ENCODE results near the gene MTFR1L. TPM values are rescaled to one million over a fixed set of nuclear protein-coding genes. Genes with fewer than 3 reads are reported as not detected.
A peak's percentile ranks its signal among the peaks of the same experiment; 100 is the strongest.

Gene MTFR1L
- polyA plus RNA-seq, 1 donor, result 69.8 TPM

- Histone ChIP-seq H3K9me3 (ENCODE audit: control insufficient read depth, low read depth, low read length) (no peaks in the 10 kb centered on the region), H3K27ac (ENCODE audit: low read length) (peak overlapping the region; percentile 49), H3K36me3 (ENCODE audit: control insufficient read depth, insufficient read depth, low read length) (peaks cover 18% of the 10 kb centered on the region), H3K4me3 (ENCODE audit: low read length) (no peak overlapping the region), H3K27me3 (ENCODE audit: control insufficient read depth, insufficient read depth, low read length) (no peaks in the 10 kb centered on the region), H3K4me1 (ENCODE audit: control insufficient read depth, insufficient read depth, low read length) (peaks cover 86% of the 10 kb centered on the region)
- no peak for DNase-seq
- 67% methylated on average over 1 of the region's 9 CpGs for WGBS (ENCODE audit: insufficient coverage, low lambda C conversion rate)
Observed at GRCh38 chr1:25871704-25872494, 52.1 kb downstream of the MTFR1L start.

- no CpG with 5 or more reads among the region's 2 CpGs for WGBS (ENCODE audit: insufficient coverage, low lambda C conversion rate)
- H3K9me3 ChIP-seq (ENCODE audit: control insufficient read depth, low read depth, low read length), result no peaks in the 10 kb centered on the region
- no peak overlapping the region for H3K27ac ChIP-seq (ENCODE audit: low read length)
- no peak overlapping the region for H3K4me3 ChIP-seq (ENCODE audit: low read length)
- H3K36me3 ChIP-seq (ENCODE audit: control insufficient read depth, insufficient read depth, low read length), result peaks cover 18% of the 10 kb centered on the region
- no peak for DNase-seq
- peaks cover 79% of the 10 kb centered on the region for H3K4me1 ChIP-seq (ENCODE audit: control insufficient read depth, insufficient read depth, low read length)
- H3K27me3 ChIP-seq (ENCODE audit: control insufficient read depth, insufficient read depth, low read length), result no peaks in the 10 kb centered on the region
Observed at GRCh38 chr1:25872713-25873112, 53.0 kb downstream of the MTFR1L start.

- no peaks in the 10 kb centered on the region for H3K27me3 ChIP-seq (ENCODE audit: control insufficient read depth, insufficient read depth, low read length)
- H3K4me3 ChIP-seq (ENCODE audit: low read length), result no peak overlapping the region
- peaks cover 75% of the 10 kb centered on the region for H3K4me1 ChIP-seq (ENCODE audit: control insufficient read depth, insufficient read depth, low read length)
- no peaks in the 10 kb centered on the region for H3K9me3 ChIP-seq (ENCODE audit: control insufficient read depth, low read depth, low read length)
- no peak overlapping the region for H3K27ac ChIP-seq (ENCODE audit: low read length)
- WGBS (ENCODE audit: insufficient coverage, low lambda C conversion rate), result no CpG with 5 or more reads among the region's 3 CpGs
- H3K36me3 ChIP-seq (ENCODE audit: control insufficient read depth, insufficient read depth, low read length), result peaks cover 18% of the 10 kb centered on the region
- peak in 1 of 2 donors; percentile 25 for DNase-seq
Observed at GRCh38 chr1:25873120-25873519, 53.4 kb downstream of the MTFR1L start.

- H3K4me1 ChIP-seq (ENCODE audit: control insufficient read depth, insufficient read depth, low read length), result peaks cover 73% of the 10 kb centered on the region
- no peak for DNase-seq
- no peaks in the 10 kb centered on the region for H3K9me3 ChIP-seq (ENCODE audit: control insufficient read depth, low read depth, low read length)
- H3K4me3 ChIP-seq (ENCODE audit: low read length), result peak overlapping the region; percentile 80
- H3K27me3 ChIP-seq (ENCODE audit: control insufficient read depth, insufficient read depth, low read length), result no peaks in the 10 kb centered on the region
- peak overlapping the region; percentile 83 for H3K27ac ChIP-seq (ENCODE audit: low read length)
- WGBS (ENCODE audit: insufficient coverage, low lambda C conversion rate), result no CpG with 5 or more reads among the region's 3 CpGs
- H3K36me3 ChIP-seq (ENCODE audit: control insufficient read depth, insufficient read depth, low read length), result peaks cover 14% of the 10 kb centered on the region
Observed at GRCh38 chr1:25874209-25874608, 54.5 kb downstream of the MTFR1L start.

- DNase-seq, result peak in 1 of 2 donors; percentile 24
- no peaks in the 10 kb centered on the region for H3K9me3 ChIP-seq (ENCODE audit: control insufficient read depth, low read depth, low read length)
- peaks cover 12% of the 10 kb centered on the region for H3K36me3 ChIP-seq (ENCODE audit: control insufficient read depth, insufficient read depth, low read length)
- peak overlapping the region; percentile 83 for H3K27ac ChIP-seq (ENCODE audit: low read length)
- WGBS (ENCODE audit: insufficient coverage, low lambda C conversion rate), result no CpG with 5 or more reads among the region's 8 CpGs
- H3K4me1 ChIP-seq (ENCODE audit: control insufficient read depth, insufficient read depth, low read length), result peaks cover 74% of the 10 kb centered on the region
- H3K27me3 ChIP-seq (ENCODE audit: control insufficient read depth, insufficient read depth, low read length), result no peaks in the 10 kb centered on the region
- peak overlapping the region; percentile 80 for H3K4me3 ChIP-seq (ENCODE audit: low read length)
Observed at GRCh38 chr1:25874635-25875153, 54.9 kb downstream of the MTFR1L start.

GRCh38 chr1:25875154-25875855 is 55.6 kb downstream of the MTFR1L start, which contains the start of gene PAQR7:
PAQR7 (minus strand) TSS chr1:25875708; CDS start chr1:25863839, 11,869 bp downstream.
- H3K4me3 ChIP-seq (ENCODE audit: low read length), result peak within 1 kb of the TSS; percentile 80
- peak within 1 kb of the TSS; percentile 87 for H3K27ac ChIP-seq (ENCODE audit: low read length)
- H3K4me1 ChIP-seq (ENCODE audit: control insufficient read depth, insufficient read depth, low read length), result peaks cover 74% of the 10 kb centered on the region
- H3K36me3 ChIP-seq (ENCODE audit: control insufficient read depth, insufficient read depth, low read length), result peaks cover 6% of the 10 kb centered on the region
- WGBS (ENCODE audit: insufficient coverage, low lambda C conversion rate), result no CpG with 5 or more reads among the region's 75 CpGs
- H3K27me3 ChIP-seq (ENCODE audit: control insufficient read depth, insufficient read depth, low read length), result no peaks in the 10 kb centered on the region
- DNase-seq, result peak; percentile 77 to 93
- no peaks in the 10 kb centered on the region for H3K9me3 ChIP-seq (ENCODE audit: control insufficient read depth, low read depth, low read length)

GRCh38 chr1:25875856-25876692 is 56.3 kb downstream of the MTFR1L start:
- H3K36me3 ChIP-seq (ENCODE audit: control insufficient read depth, insufficient read depth, low read length), result peaks cover 1% of the 10 kb centered on the region
- peaks cover 68% of the 10 kb centered on the region for H3K4me1 ChIP-seq (ENCODE audit: control insufficient read depth, insufficient read depth, low read length)
- no CpG with 5 or more reads among the region's 32 CpGs for WGBS (ENCODE audit: insufficient coverage, low lambda C conversion rate)
- no peaks in the 10 kb centered on the region for H3K9me3 ChIP-seq (ENCODE audit: control insufficient read depth, low read depth, low read length)
- H3K27me3 ChIP-seq (ENCODE audit: control insufficient read depth, insufficient read depth, low read length), result no peaks in the 10 kb centered on the region
- no peak for DNase-seq
- peak overlapping the region; percentile 87 for H3K27ac ChIP-seq (ENCODE audit: low read length)
- H3K4me3 ChIP-seq (ENCODE audit: low read length), result peak overlapping the region; percentile 80

GRCh38 chr1:25876693-25877077 is 56.9 kb downstream of the MTFR1L start:
- H3K4me3 ChIP-seq (ENCODE audit: low read length), result no peak overlapping the region
- 100% methylated on average over 2 of the region's 2 CpGs for WGBS (ENCODE audit: insufficient coverage, low lambda C conversion rate)
- H3K27ac ChIP-seq (ENCODE audit: low read length), result no peak overlapping the region
- no peaks in the 10 kb centered on the region for H3K36me3 ChIP-seq (ENCODE audit: control insufficient read depth, insufficient read depth, low read length)
- no peaks in the 10 kb centered on the region for H3K9me3 ChIP-seq (ENCODE audit: control insufficient read depth, low read depth, low read length)
- DNase-seq, result no peak
- peaks cover 61% of the 10 kb centered on the region for H3K4me1 ChIP-seq (ENCODE audit: control insufficient read depth, insufficient read depth, low read length)
- no peaks in the 10 kb centered on the region for H3K27me3 ChIP-seq (ENCODE audit: control insufficient read depth, insufficient read depth, low read length)

GRCh38 chr1:25877155-25877554 is 57.4 kb downstream of the MTFR1L start:
- Histone ChIP-seq H3K4me3 (ENCODE audit: low read length) (no peak overlapping the region), H3K36me3 (ENCODE audit: control insufficient read depth, insufficient read depth, low read length) (no peaks in the 10 kb centered on the region), H3K4me1 (ENCODE audit: control insufficient read depth, insufficient read depth, low read length) (peaks cover 57% of the 10 kb centered on the region), H3K27ac (ENCODE audit: low read length) (no peak overlapping the region), H3K27me3 (ENCODE audit: control insufficient read depth, insufficient read depth, low read length) (no peaks in the 10 kb centered on the region), H3K9me3 (ENCODE audit: control insufficient read depth, low read depth, low read length) (no peaks in the 10 kb centered on the region)
- 92% methylated on average over 2 of the region's 2 CpGs for WGBS (ENCODE audit: insufficient coverage, low lambda C conversion rate)
- DNase-seq, result no peak

- Histone ChIP-seq H3K4me3 (ENCODE audit: low read length) (no peak overlapping the region), H3K27me3 (ENCODE audit: control insufficient read depth, insufficient read depth, low read length) (no peaks in the 10 kb centered on the region), H3K36me3 (ENCODE audit: control insufficient read depth, insufficient read depth, low read length) (no peaks in the 10 kb centered on the region), H3K9me3 (ENCODE audit: control insufficient read depth, low read depth, low read length) (no peaks in the 10 kb centered on the region), H3K4me1 (ENCODE audit: control insufficient read depth, insufficient read depth, low read length) (peaks cover 42% of the 10 kb centered on the region), H3K27ac (ENCODE audit: low read length) (no peak overlapping the region)
- WGBS (ENCODE audit: insufficient coverage, low lambda C conversion rate), result 50% methylated on average over 2 of the region's 5 CpGs
- DNase-seq, result peak in 1 of 2 donors; percentile 22
Observed at GRCh38 chr1:25878690-25879089, 58.9 kb downstream of the MTFR1L start.

Data from large intestine (tissue), 3 donors.